ENCODE measurements around the gene P2RY11.

DNA sequence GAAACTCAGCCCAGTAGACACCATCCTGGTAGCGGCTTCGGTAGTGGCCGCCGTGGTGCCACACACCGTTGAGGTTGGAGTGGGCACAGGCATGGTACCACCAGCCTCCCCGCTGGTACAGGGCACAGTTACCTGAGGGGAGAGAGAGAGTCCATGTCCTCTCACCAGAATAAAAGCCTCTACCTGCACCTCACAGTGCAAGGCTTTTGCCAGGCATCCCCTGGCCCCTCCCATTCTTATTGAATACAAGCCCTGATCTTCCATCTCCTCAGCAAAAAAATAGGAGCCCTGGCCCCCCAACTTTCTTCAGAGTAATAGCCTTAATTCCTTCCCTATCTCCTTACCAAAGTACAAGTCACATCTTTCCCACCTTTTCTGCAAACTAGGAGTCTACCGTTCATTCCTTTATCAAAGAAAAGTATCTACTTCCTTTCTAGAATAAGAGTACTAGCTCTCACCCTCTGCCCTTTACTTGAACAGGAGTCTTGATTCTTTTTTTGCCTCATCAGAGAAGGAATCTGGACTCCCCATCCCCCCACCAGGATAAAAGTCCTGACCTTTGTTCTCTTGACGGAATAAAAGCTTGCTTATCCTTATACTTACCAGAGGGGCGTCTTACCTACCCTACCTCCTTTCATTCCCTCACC, 18.7 kb upstream of the P2RY11 start:
- TF ChIP-seq POLR2AphosphoS5 (IDR thresholded peaks at IDR 0.05; ENCODE audit: borderline replicate concordance, low read depth, low read length) (no peak), EZH2 (IDR thresholded peaks at IDR 0.05) (no peak), FOXP2 (optimal IDR thresholded peaks at IDR 0.05; ENCODE audit: control extremely low read depth, extremely low read length, insufficient read depth) (no peak)

Data from SK-N-MC (cell line).